K562 (cell line): ENCODE measurements around the gene CATSPER1. TPM values are rescaled to one million over a fixed set of nuclear protein-coding genes. Genes with fewer than 3 reads are reported as not detected.

Experiments used
- ATAC-seq: fragments of 200-7000 bp; cut with Tn5 transposase; 3 replicates; pipeline ENCODE4 v1.9.1; 2020; ENCODE audit warnings: moderate library complexity
- BruUV-seq: library from RNA; stranded (reverse); fragments of 400-500 nt; replicated peaks from 2 replicates; lab custom pipeline; 2021; lab: Mats Ljungman, UMichigan
- CTCF ChIA-PET: fragments of 300-600 bp; formaldehyde crosslinking; extraction: SDS; loops from one replicate; lab custom pipeline; 2021; ENCODE audit warnings: low intra/inter-chr PET ratio; lab: Yijun Ruan, JAX
- POLR2A ChIA-PET: fragments of 300-600, 350-650 bp; sonication (Branson Sonifier 250); formaldehyde crosslinking; extraction: SDS; loops from one replicate; lab custom pipeline; 2021; ENCODE audit warnings: antibody characterized with exemption, inconsistent platforms; lab: Yijun Ruan, JAX
- DNase-seq, 4 experiments: peaks; one replicate each; pipeline versions ENCODE4 v3.0.0 to v3.0.0-alpha.2; 2011 to 2018; ENCODE audit warnings: low spot score in 3 of 4, mixed read lengths in 3 of 4; ENCODE audit errors: extremely low read depth in 1 of 4
- FAIRE-seq: peaks from 2 replicates; lab custom pipeline; 2011; peaks lifted over from hg19 to GRCh38; lab: Jason Lieb, UNC
- H2AFZ ChIP-seq: 2 replicates; pipeline ENCODE4 v1.6.0; 2011; ENCODE audit warnings: low read depth, low read length, control low read depth, inconsistent platforms
- H3K27ac ChIP-seq: fragments of 200-600 bp; 3 replicates; pipeline ENCODE4 v1.8.0; 2011; ENCODE audit warnings: low read depth, mild to moderate bottlenecking, control low read depth, inconsistent platforms, low read length, moderate library complexity, mixed read lengths; ENCODE audit errors: extremely low read depth
- H3K27me3 ChIP-seq, 2 experiments: fragments of 300-600 bp in 1 of 2; 2 replicates in 1 of 2; 3 replicates in 1 of 2; pipeline versions ENCODE4 v1.6.0 to v1.8.0; 2011; ENCODE audit warnings: inconsistent platforms in 2 of 2, low read length in 2 of 2, mild to moderate bottlenecking in 1 of 2, mixed read lengths in 1 of 2, moderate library complexity in 1 of 2; ENCODE audit not compliant: control insufficient read depth in 2 of 2, insufficient read depth in 2 of 2
- H3K36me3 ChIP-seq: fragments of 300-600 bp; 3 replicates; pipeline ENCODE4 v1.8.0; 2011; ENCODE audit warnings: mild to moderate bottlenecking, low read length, inconsistent platforms; ENCODE audit not compliant: control insufficient read depth, insufficient read depth
- H3K4me1 ChIP-seq, 2 experiments: fragments of 200-600 bp in 1 of 2; replicated peaks in 1 of 2; 2 replicates in 1 of 2; 3 replicates in 1 of 2; pipeline versions ENCODE4 v1.5.1 to v1.8.0; 2011; ENCODE audit warnings: inconsistent platforms in 2 of 2, low read length in 2 of 2, mild to moderate bottlenecking in 1 of 2, mixed read lengths in 1 of 2, moderate library complexity in 1 of 2; ENCODE audit not compliant: control insufficient read depth in 2 of 2, insufficient read depth in 2 of 2
- H3K4me2 ChIP-seq: 2 replicates; pipeline ENCODE4 v1.6.1; 2011; ENCODE audit warnings: low read length, control low read depth, inconsistent platforms, mixed read lengths; ENCODE audit not compliant: insufficient read depth
- H3K4me3 ChIP-seq: fragments of 200-600 bp; sonication (generic), shearing (Covaris generic); 2 replicates; pipeline ENCODE4 v1.5.1; 2016; ENCODE audit warnings: control low read depth, inconsistent platforms
- H3K79me2 ChIP-seq: fragments of 200-600 bp; 3 replicates; pipeline ENCODE4 v1.8.0; 2011; ENCODE audit warnings: low read length, inconsistent platforms; ENCODE audit not compliant: control insufficient read depth, insufficient read depth
- H3K9ac ChIP-seq, 2 experiments: 2 replicates each; pipeline versions ENCODE4 v1.6.0 to v1.6.1; 2011; ENCODE audit warnings: low read depth in 2 of 2, low read length in 2 of 2, control low read depth in 1 of 2, inconsistent platforms in 1 of 2, mild to moderate bottlenecking in 1 of 2, mixed read lengths in 1 of 2; ENCODE audit not compliant: insufficient read depth in 1 of 2
- H3K9me1 ChIP-seq: one replicate; pipeline ENCODE4 v1.6.0; 2011; ENCODE audit warnings: inconsistent platforms, mild to moderate bottlenecking, low read length, moderate library complexity; ENCODE audit not compliant: control insufficient read depth, insufficient read depth
- H3K9me3 ChIP-seq: replicated peaks from 2 replicates; pipeline ENCODE4 v1.5.1; 2011; ENCODE audit warnings: low read depth, low read length, inconsistent platforms; ENCODE audit not compliant: control insufficient read depth, insufficient read depth
- H4K20me1 ChIP-seq: replicated peaks from 2 replicates; pipeline ENCODE4 v1.6.1; 2011; ENCODE audit warnings: low read length, inconsistent platforms, mixed read lengths; ENCODE audit not compliant: control insufficient read depth, insufficient read depth
- BRD9 ChIP-seq: fragments of 450-650 bp; IDR thresholded peaks from 2 replicates; pipeline ENCODE4 v1.6.1; 2018; ENCODE audit warnings: low read depth; ENCODE audit not compliant: partially characterized antibody
- CHD1 ChIP-seq: fragments of 200-600 bp; sonication (generic); IDR thresholded peaks from one replicate; pipeline ENCODE4 v1.6.1; 2012; ENCODE audit warnings: mild to moderate bottlenecking, moderate library complexity, low read length, inconsistent platforms
- CHD2 ChIP-seq: IDR thresholded peaks from 2 replicates; pipeline ENCODE4 v1.6.1; 2011; ENCODE audit warnings: low read depth, low read length
- CXXC5 ChIP-seq: fragments of 250-450 bp; sonication (Bioruptor Pico); IDR thresholded peaks from 2 replicates; pipeline ENCODE4 v1.8.0; 2022; ENCODE audit warnings: inconsistent platforms, mild to moderate bottlenecking, moderate library complexity
- GTF2E2 ChIP-seq: fragments of 200-800 bp; sonication (Bioruptor generic); IDR thresholded peaks from 2 replicates; pipeline ENCODE4 v1.6.1; 2016; ENCODE audit warnings: missing genetic modification characterization, missing compliant biosample characterization
- GTF2F1 ChIP-seq: IDR thresholded peaks from 2 replicates; pipeline ENCODE4 v1.6.1; 2011; ENCODE audit warnings: low read depth, low read length, improper control_type of control experiment
- KLF16 ChIP-seq: IDR thresholded peaks from 2 replicates; pipeline ENCODE4 v1.6.1; 2016; ENCODE audit warnings: antibody characterized with exemption
- MED1 ChIP-seq: sonication (generic); formaldehyde crosslinking; IDR thresholded peaks from 2 replicates; pipeline ENCODE4 v1.8.1; 2023; ENCODE audit warnings: missing genetic modification reagents, borderline replicate concordance
- NCOA1 ChIP-seq: fragments of 450-650 bp; IDR thresholded peaks from 2 replicates; pipeline ENCODE4 v1.6.1; 2016; ENCODE audit warnings: low read depth
- NEUROD1 ChIP-seq: fragments of 150-350 bp; IDR thresholded peaks from 2 replicates; pipeline ENCODE4 v1.6.1; 2014; ENCODE audit warnings: borderline replicate concordance, low read length, low read depth; ENCODE audit not compliant: partially characterized antibody
- PHF21A ChIP-seq: fragments of 450-650 bp; IDR thresholded peaks from 2 replicates; pipeline ENCODE4 v1.6.1; 2017; ENCODE audit warnings: low read depth, borderline replicate concordance
- RBM15 ChIP-seq: fragments of 200-400 bp; formaldehyde crosslinking; IDR thresholded peaks from 2 replicates; pipeline ENCODE4 v1.6.1; 2018; ENCODE audit warnings: mild to moderate bottlenecking, low read length, moderate library complexity; ENCODE audit not compliant: insufficient read depth
- SIN3B ChIP-seq: fragments of 450-650 bp; IDR thresholded peaks from 2 replicates; pipeline ENCODE4 v1.6.1; 2017; ENCODE audit warnings: low read depth, mild to moderate bottlenecking, moderate library complexity
- SMARCA4 ChIP-seq: fragments of 450-650 bp; IDR thresholded peaks from 2 replicates; pipeline ENCODE4 v1.6.1; 2016
- ZNF121 ChIP-seq: sonication (generic); formaldehyde crosslinking; conservative IDR thresholded peaks from 2 replicates; pipeline ENCODE4 v1.8.0; 2022; ENCODE audit warnings: missing genetic modification reagents
- ZNF124 ChIP-seq: sonication (generic); formaldehyde crosslinking; IDR thresholded peaks from 2 replicates; pipeline ENCODE4 v1.8.1; 2022; ENCODE audit warnings: missing genetic modification reagents
- ZNF232 ChIP-seq: sonication (generic); formaldehyde crosslinking; IDR thresholded peaks from 2 replicates; pipeline ENCODE4 v1.8.0; 2022; ENCODE audit warnings: mild to moderate bottlenecking, missing genetic modification reagents
- ZNF384 ChIP-seq: IDR thresholded peaks from 2 replicates; pipeline ENCODE4 v1.6.1; 2012; ENCODE audit warnings: low read depth, low read length, improper control_type of control experiment
- WGBS: fragments of 100-300 bp; shearing (Covaris generic); methylation state at CpG from one replicate; pipeline ENCODE4 v1.1.6; 2016; ENCODE audit warnings: low coverage, mixed read lengths; ENCODE audit not compliant: insufficient coverage; ENCODE audit errors: missing lambda C conversion rate; 5-methylcytosine and 5-hydroxymethylcytosine counted together
- in situ Hi-C: fragments of 300-500 bp; cut with MboI; formaldehyde crosslinking; loops from 4 replicates; pipeline ENCODE4 v1.15.0; 2018; ENCODE audit warnings: inconsistent platforms, mixed read lengths
- intact Hi-C: fragments of 100-400 bp; cut with micrococcal nuclease; formaldehyde crosslinking; loops from 2 replicates; pipeline ENCODE4 v1.14.2; 2022
- polyA plus RNA-seq, 8 experiments: library from polyadenylated mRNA; depleted of rRNA in 4 of 8; stranded (reverse) in 5 of 8; unstranded in 3 of 8; fragments of >200 nt; fragmentation: Nextera tagmentation in 2 of 8; fragmentation: Illumina TruSeq in 1 of 8; extraction: Ambion mirVana in 2 of 8; extraction: Trizol in 1 of 8; gene quantifications; 2 replicates each; pipeline versions ENCODE4 v1.2.1 to v1.2.3, GENCODE V29; 2011 to 2014; ENCODE audit warnings: inconsistent platforms in 1 of 8, missing spikeins in 1 of 8
- total RNA-seq, 7 experiments: library from RNA; depleted of rRNA in 6 of 7; stranded (reverse); fragments of >200 nt in 6 of 7; fragmentation: Illumina TruSeq in 2 of 7; extraction: Trizol in 2 of 7; gene quantifications; 2 replicates each; pipeline versions ENCODE4 v1.2.1 to v1.2.3, GENCODE V29; 2011 to 2021; ENCODE audit warnings: low replicate concordance in 1 of 7

CATSPER1 gene
- total and polyA plus RNA-seq, 9 of the 15 experiments (the other 6 are each of a cell fraction or from before 2014, with no cell fraction given), result 0.21 to 3.3 (median 0.76) TPM

DNA sequence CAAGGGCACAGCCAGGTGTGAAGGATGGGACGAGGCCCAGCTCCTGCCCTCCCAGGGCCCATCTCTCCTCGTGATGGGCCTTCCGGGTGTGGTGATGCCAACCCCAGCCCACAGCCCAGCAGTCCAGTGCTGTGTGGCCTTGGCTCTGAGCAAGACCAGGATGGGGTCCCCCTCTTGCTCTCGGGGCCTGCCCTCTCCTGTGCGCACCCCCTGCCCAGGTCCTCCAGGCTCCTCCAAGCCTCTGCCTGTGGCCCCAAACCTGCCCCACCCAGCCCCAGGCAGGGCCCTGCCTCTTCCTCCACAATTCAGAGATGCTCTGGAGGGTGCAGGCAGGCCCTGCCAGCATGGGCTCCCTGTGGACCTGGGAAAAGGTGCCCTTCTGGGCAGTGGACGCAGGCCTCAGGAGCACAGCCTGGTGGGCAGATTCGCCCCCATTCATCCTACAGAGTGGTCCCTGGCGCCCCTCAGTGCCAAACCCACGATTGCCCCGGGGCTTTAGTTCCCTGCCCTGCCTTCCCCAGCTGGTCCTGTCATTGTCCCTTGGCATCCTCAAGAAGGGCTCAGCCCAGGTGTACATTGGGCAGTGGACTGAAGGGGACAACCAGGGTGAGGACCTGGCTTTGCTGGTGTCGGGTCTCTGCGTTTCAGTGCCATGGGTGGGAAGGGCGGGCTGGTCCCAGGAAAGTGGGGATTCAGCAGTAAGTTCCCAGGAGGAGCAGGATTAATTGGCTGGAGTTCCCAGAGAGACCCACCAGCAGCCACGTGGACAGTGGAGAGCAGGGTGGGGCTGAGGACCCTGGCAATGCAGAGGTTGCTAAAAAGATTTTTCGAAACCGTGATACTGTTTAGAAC is 44.1 kb downstream of the CATSPER1 start:
- peaks cover 22% of the 10 kb centered on the region; the same call in 2 of the 3 replicates for H3K36me3 ChIP-seq
- no peak overlapping the region for H3K27ac ChIP-seq
- TF ChIP-seq ZNF384 (no peak), PHF21A (no peak), ZNF232 (CRISPR knock-in tag) (no peak), NCOA1 (no peak), MED1 (CRISPR knock-in tag) (no peak), BRD9 (no peak), ZNF121 (no peak), CHD1 (no peak), GTF2F1 (no peak), KLF16 (no peak), RBM15 (no peak), NEUROD1 (no peak), SIN3B (no peak), CHD2 (no peak), SMARCA4 (no peak), GTF2E2 (tag) (no peak), CXXC5 (no peak), ZNF124 (CRISPR knock-in tag) (no peak)
- intact Hi-C loops (loop anchor here (10.0 kb wide), 1 partner anchor 197 kb away; the partner anchor contains the start of genes AP5B1 and OVOL1), in situ Hi-C loops (no loop called here)
- H3K9me1 ChIP-seq, result no peaks in the 10 kb centered on the region
- no TSS peak for BruUV-seq
- H3K9me3 ChIP-seq, result no peaks in the 10 kb centered on the region
- ATAC-seq (no peak), FAIRE-seq (no peak), DNase-seq (no peak)
- H3K4me3 ChIP-seq, result no peak overlapping the region
- H2AFZ ChIP-seq, result no peak overlapping the region
- H3K27me3 ChIP-seq, result no peaks in the 10 kb centered on the region
- H3K9ac ChIP-seq, result peak overlapping the region in 1 of 2 experiments; percentile 52; a peak in 2 of 4 replicates
- WGBS, result 69% methylated on average over 15 of the region's 16 CpGs
- ChIA-PET POLR2A (interaction anchor here (0.7 to 1.5 kb wide), 3 partner anchors 90 to 481 kb away, joined by 3 to 5 read pairs (median 3); partner anchors contain the start of gene CCDC85B), CTCF (no interaction called here)
- H3K4me1 ChIP-seq, result peaks cover 0 to 16% of the 10 kb centered on the region in 2 experiments; a peak in 1 of 5 replicates
- H4K20me1 ChIP-seq, result no peaks in the 10 kb centered on the region
- H3K4me2 ChIP-seq, result no peak overlapping the region
- no peaks in the 10 kb centered on the region for H3K79me2 ChIP-seq
